NCI-H146 (cell line): ENCODE data around the gene CACNA1G.

ENCODE experiments used
- DNase-seq: peaks from one replicate; lab custom pipeline; 2025; lab: John Stamatoyannopoulos, UW

Gene CACNA1G

DNA sequence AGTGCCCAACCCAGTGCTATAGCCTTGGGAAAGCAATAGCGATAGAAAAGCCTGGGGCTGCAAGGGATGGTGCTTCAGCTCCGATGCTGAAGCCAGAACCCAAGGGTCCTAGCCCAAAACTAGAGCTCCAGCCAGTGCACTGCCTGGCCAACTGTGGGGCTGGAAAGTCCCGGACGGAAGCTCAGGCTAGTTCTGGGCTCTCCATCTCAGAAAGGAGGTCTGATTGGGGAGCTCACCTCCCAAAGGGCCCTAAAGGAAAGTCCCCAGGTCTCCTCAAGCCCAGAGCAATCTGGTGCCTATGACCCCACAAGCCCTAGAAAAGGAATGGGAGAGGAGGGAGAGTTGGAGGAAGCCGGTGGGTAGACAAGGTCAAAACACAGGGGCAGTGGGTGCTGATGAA, 72.1 kb downstream of the CACNA1G start:
- no peak for DNase-seq

- DNase-seq: no peak
Measured at GRCh38 chr17:50633683-50634082, 73.2 kb downstream of the CACNA1G start.

- DNase-seq: peak; percentile 21
Measured at GRCh38 chr17:50634224-50634914, 73.9 kb downstream of the CACNA1G start, which contains the start of gene ABCC3. ABCC3 (plus strand) TSS chr17:50634881; CDS start chr17:50634937, 56 bp downstream.

DNA sequence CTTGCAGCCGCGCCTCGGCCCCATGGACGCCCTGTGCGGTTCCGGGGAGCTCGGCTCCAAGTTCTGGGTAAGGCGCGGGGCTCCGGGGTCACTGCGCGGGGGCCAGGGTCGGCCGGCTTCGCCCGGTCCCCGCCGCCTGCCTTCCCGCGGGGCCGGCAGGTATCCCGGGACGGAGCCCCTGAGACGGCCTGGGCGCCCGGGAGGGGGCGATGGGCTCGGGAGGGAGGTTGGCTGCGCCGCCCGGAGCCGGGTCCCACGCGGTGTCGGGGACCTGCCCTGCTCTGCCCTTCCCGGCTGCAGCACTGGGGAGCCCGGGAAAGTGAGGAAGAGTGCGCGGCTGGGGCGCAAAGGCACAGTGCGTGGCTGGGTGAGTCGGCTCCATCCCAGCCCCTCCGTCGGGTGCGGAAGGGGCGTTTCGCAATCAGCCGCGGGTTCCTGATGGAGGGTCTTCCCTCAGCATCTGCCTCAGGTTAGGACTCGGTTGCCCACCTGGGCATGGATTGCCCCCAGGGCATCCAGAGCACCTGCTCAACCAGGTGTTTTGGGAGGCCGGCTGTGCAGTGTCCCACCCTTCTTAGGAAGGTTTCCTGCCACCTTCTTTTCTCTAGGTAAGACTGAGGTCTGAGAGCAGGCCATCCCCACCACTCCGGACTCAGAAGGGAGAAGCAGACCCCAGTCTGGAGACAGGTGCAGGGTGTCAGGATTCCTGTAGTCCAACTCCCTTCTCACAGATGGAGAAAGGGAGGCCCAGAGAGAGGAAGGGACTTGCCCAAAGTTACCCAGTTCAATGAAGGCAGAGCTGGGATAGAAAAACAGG, 74.6 kb downstream of the CACNA1G start:
- DNase-seq: peak; percentile 21

DNA sequence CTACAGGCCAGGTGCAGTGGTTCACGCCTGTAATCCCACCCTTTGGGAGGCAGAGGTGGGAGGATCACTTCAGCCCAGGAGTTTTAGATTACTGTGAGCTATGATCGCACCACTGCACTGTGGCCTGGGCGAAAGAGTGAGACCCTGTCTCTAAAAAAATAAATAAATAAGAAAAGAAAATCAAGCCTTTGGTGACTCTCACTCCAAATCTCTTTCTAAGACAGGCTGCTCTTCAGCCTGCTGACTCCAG, 75.1 kb downstream of the CACNA1G start:
- DNase-seq: no peak

DNA sequence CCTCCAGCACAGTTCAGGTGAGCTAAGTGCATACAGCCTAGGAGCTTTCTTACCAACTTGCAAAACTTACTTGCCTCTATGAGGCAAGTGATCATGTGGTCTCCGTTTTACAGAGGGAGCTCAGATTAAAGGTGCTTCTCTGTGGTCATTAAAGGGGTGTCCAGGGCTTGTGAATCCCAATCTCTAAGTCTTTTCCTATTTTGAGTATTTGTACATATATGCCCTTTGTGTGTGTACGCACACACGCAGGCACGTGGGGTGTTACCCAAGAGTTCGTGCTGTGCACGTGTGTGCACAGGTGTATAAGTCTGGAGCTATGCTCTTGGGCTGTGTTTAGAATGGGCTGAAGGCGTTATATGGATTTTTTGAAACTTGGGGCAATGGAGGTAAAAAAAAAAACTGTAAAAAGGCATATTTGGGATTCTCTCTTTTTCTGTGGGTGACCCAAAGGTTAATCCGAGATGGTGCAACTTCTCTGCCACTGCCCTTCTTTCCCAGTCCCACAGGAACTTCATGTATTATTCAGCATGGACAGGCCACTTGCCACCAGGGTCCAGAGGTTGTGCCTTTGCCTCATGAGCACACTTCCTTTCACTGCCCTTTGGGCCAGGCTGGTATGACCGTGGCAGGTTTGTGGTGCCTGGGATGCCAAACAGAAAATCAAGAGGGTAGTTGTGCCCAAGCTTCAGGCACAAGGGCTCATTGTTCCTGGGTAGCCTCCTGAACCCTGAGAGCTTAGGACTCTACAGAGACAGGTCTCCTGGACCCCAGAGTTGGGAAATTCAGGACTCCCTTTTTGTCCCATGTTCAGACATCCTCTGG, 75.7 kb downstream of the CACNA1G start:
- DNase-seq: no peak

- DNase-seq: no peak
Measured at GRCh38 chr17:50636804-50637195, 76.3 kb downstream of the CACNA1G start.

DNA sequence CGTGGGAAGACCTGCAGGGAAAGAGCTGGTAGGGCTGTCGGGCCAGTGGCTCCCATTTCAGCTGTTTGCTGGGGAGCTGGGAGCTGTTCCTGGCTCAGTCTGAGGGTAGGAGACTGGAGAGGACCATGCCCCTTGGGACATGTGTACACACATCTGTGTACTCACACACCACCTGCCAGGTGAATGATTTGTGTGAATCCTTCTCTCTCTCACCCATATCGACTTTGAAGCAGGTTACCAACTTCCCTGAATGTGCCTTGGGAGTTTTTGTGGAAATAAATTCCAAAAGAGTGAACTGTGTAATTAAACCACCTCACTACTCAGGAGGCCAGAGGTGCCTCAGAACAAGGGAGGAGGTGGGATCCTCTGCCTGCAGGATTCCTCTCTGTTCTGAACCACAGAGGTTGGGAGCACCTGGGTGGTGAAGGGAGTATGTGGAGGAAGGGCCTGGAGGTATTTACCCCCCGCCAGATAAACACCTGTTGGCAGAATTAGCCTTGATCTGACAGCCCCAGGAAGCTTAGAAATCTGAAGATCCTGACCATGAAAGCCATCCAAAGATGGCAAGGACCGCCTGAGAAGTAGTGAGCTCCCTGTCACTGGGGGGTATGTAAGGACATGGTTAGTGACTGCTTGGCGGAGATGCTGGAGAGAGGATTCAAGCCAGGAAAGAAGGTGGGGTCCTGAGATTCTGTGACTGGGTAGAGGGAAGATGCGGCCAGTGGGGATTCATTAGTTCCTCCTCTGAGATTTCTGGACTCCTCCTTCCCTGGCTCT, 77.5 kb downstream of the CACNA1G start:
- peak; percentile 13 for DNase-seq

GRCh38 chr17:50638606-50638965, 78.1 kb downstream of the CACNA1G start:
- DNase-seq: no peak

DNA sequence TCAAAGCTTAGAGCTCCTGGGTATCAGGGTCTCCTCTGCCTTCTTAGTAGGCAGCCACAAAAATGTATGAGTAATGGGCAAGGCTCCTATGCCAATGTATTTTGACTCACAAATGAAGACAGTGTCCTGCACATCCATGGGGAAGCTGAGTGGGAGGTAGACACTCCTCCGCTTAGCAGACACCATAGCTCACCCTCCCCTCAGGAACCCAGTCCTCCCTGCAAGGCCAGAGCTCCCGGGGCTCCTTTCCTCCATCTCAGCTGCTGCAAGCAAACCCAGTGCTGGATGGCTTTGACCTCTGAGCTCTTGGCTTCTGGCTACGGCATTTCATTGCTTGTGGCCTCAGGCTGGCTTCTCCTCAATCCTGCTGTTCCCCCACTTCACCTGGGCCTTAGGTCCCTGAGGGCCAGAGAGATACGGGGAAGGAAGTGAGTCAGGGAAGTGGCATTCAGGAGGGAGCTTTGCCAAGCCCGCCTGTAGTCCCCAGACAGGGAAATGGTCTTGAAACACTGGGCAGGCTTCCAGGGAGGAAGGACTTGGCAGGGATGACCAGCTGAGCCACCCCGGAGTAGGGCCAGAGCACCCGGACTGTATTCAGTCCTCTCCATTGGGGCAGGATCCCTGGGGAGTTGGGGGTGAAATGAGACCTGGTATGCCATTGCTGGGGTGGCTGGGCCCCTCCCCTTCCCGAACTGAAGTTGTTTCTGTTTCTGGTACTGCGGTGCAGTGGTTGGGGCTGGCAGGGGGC, 78.6 kb downstream of the CACNA1G start:
- DNase-seq: no peak

DNA sequence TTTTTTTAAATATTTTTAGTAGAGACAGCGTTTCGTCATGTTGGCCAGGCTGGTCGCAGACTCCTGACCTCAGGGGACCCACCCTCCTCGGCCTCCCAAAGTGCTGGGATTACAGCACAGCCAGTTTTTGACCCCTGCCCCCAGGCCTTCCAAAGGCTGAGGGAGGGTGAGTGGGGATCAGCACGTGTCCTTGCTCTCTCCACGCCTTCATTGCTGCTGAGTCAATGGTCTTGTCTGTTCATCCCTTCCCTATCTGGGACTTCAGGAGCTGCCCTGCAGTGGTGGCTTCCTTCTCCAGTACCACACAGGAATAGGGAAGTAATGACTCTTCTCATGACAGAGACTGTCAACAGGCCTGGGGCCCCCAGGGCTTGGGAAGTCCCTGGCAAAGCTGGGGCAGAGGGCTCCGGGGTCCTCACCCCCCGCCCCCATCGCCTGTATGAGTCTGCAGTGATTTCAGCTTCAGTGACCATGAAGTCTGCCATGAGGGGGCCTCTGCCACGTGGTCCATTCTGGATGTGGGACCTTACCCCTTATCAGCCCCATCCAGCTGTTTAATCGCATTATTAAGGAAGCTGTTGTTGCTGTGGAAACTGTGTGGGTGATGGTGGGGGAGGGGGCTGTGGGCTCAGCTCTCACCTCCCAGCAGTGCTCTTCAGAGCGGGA, 80.3 kb downstream of the CACNA1G start:
- no peak for DNase-seq

DNA sequence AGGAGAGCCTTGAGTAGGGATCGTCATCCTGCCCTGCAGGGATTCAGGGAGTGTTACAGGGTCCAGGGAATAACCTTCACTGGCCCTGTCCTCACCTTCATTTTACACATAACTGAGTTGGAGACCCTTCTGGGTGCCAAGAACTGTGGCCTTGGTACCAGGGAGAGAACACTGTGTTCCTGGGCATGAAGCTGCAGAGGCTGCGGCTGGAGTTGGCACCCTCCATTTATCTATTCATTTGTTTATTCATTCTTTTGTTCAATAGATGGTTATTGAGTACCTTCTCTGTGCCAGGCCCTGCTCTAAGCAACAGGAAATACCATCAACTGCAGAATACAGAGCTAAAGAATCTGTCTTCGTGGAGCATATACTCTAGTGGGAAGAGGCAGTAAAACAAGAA, 80.8 kb downstream of the CACNA1G start:
- no peak for DNase-seq

DNA sequence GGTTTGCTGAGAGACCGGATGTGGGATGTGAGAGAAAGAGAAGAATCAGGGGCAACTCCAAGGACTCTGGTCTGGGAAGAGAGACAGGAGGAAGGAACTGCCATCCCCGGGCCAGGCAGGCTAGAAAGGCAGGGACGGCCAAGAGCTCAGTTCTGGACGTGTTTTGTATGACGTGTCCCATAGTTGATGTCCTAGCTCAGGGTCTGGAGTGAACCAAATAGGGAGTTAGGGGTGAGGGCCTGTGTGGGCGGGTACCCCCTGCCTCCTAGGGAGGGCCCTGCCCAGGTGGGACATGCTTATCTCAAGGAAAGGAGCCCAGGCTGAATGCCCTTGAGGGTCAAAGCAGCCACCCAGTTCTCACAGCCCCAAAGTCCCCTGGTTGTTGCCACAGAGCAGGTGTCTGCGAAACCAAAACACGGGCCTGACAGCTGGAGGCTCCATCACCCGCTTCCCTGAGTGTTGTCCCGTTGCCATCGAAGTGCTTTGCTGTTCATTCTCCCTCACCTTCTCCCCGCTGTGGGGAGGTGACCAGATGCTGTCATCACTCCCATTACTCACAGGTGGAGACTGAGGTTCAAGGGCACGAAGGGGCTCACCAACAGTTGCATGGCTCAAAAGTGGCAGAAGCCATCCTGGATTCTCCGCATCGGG, 81.7 kb downstream of the CACNA1G start:
- no peak for DNase-seq

DNA sequence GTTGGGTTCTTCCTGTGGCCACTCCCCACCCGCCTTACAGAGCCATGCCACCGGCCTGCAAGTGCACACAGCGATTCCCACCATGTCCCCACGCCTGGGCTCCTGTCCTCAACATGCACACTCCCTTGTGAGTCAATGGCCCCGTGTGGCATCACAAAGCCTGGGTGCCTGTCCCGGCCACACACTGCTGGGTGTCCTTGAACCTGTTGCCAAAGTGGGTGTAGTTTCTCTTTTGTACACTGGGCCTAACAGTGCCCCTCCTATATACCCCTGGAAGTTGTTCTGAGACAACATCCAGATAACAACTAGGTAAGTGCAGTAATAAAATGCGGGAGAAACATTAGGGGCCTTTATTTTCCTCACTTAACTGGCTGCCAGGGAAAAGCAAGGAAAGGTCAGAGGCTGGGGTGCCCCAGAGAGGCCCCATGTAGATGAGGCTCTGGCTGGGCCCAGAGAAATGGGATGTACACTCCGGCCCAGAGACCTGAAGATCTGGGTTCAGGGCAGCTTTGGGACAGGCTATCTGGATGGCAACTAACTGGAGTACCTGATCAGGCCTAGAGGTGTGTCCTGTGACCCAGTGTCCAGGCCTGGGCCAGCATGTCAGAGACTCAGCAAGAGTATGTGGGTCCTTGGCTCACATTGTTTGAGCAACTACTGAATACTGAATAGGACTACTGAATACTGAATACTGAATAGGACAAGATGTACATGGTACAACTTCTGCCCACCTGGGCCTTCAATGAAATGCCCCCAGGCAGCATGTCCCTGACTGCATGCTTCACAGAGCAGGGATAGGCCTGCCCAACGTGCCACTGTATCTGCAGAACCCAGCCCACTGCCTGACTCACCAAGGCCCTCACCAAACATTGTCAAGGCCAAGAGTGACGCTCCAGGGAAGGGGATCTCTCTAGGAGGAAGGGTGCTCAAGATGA, 82.5 kb downstream of the CACNA1G start:
- no peak for DNase-seq

GRCh38 chr17:50645748-50646682, 85.5 kb downstream of the CACNA1G start:
- no peak for DNase-seq

DNA sequence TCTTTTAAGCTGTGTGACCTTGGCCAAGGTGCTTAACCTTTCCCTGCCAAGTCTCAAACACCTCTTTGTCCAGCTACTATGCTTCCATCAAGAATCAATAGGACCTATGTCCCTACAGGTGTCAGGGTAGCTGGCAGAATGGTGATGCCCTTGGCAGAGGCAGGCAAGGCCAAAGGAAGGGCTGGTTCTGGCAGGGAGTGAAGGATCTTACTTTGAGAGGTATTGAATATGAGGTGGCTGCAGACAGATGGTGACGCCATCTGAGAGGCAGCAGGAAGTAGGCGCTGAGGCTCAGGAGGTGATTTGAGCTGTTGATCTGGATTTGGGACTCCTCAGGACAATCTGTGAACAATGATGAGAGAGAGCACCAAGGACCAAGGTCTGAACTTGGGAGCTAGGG, 86.7 kb downstream of the CACNA1G start:
- no peak for DNase-seq

- DNase-seq: no peak
Measured at GRCh38 chr17:50649042-50649908, 88.8 kb downstream of the CACNA1G start.
